Measurements from ENCODE around the gene GINS2. TPM values are rescaled to one million over a fixed set of nuclear protein-coding genes. Genes with fewer than 3 reads are reported as not detected.

Gene GINS2
- total RNA-seq, 1 experiment from 2014 or later: 53.3 TPM

DNA sequence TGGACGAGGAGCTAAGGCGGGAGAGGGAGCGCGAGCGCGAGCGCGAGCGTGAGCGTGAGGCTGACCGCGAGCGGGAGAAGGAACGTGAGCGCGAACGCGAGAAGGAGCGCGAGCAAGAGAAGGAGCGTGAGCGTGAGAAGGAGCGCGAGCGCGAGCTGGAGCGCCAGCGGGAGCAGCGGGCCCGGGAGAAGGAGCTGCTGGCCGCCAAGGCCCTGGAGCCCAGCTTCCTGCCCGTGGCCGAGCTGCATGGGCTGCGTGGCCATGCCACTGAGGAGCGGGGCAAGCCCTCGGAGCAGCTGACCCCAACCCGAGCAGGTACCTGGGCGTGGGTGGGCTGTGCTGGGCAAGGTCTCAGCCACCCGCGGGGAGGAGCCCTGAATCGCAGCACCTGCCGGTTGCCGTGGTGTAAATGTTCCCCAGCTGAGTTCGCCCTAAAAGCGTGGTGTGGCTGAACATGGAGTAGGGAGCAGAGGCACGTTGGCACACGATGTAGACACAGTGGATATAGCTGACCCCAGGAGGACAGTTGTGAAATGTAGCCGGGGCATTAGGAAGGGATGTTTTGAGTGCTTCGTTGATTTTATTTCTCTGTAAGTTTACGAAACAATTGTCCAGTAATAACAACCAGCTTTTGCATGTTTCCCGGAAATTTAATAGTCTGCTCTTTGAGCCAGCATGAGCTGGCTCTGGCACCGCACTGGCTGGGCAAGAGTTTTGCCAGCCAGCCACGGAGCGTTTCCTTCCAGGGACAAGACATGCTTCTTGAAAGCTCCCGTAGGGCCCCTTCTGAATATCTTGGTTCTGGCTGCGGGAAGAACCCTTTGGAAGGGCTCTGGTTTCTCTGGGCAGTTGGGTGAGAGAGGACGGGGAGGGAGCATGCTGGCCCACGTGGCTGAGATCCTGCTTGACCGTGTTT is 32.1 kb downstream of the GINS2 start:
- peaks cover 4% of the 10 kb centered on the region; the same call in 1 of the 2 replicates for H4K20me1 ChIP-seq (ENCODE audit: insufficient read depth)
- peaks cover 4% of the 10 kb centered on the region; the same call in 1 of the 2 replicates for H3K79me2 ChIP-seq (ENCODE audit: insufficient read depth, low read length)
- H3K4me1 ChIP-seq (ENCODE audit: control insufficient read depth in 1 of 2, insufficient read depth in 2 of 2, low read length in 2 of 2): peaks cover 2 to 27% of the 10 kb centered on the region in 2 experiments; a peak in 3 of 4 replicates
- no peak overlapping the region for H2AFZ ChIP-seq (ENCODE audit: low read depth, low read length, poor library complexity, severe bottlenecking)
- no peak for ATAC-seq
- BruUV-seq (replicated peaks): no TSS peak
- intact Hi-C loops (cut with micrococcal nuclease): loop anchor here (5.0 kb wide), 1 partner anchor 61 kb away; no protein-coding TSS in a partner anchor
- RAD21 ChIA-PET (ENCODE audit: low non-redundant PET in 1 of 2, low total read pairs in 2 of 2, uncharacterized antibody in 2 of 2, unreplicated experiment in 2 of 2): no interaction called here
- H3K9me2 ChIP-seq (ENCODE audit: insufficient read depth): no peaks in the 10 kb centered on the region
- no peak overlapping the region for H3K9ac ChIP-seq (ENCODE audit: low read length)
- H3K27me3 ChIP-seq (ENCODE audit: insufficient read depth, low read length): no peaks in the 10 kb centered on the region
- H3K36me3 ChIP-seq (ENCODE audit: control insufficient read depth in 1 of 2, insufficient read depth in 2 of 2, low read length in 2 of 2): peaks cover 34 to 50% of the 10 kb centered on the region in 2 experiments
- H3K4me2 ChIP-seq (ENCODE audit: low read length): no peak overlapping the region
- no peak for TF ChIP-seq REST (IDR thresholded peaks at IDR 0.05; ENCODE audit: low read depth)
- no peak for TF ChIP-seq FOSL1 (IDR thresholded peaks at IDR 0.05; ENCODE audit: low read depth)
- no peak overlapping the region; the same call in 1 of the 2 replicates for H3K27ac ChIP-seq (ENCODE audit: low read depth, low read length)
- no peak for DNase-seq (ENCODE audit: low read depth, low spot score)
- POLR2A ChIA-PET: no interaction called here
- CTCF ChIA-PET: interaction anchor here (1.2 kb wide), 1 partner anchor 45 kb away, joined by 3 read pairs; no protein-coding TSS in a partner anchor
- H3K4me3 ChIP-seq (replicated peaks in 1 of 2; ENCODE audit: low read depth in 1 of 2, low read length in 2 of 2): no peak overlapping the region
- no peaks in the 10 kb centered on the region for H3K9me3 ChIP-seq (ENCODE audit: control insufficient read depth in 1 of 2, insufficient read depth in 1 of 2, low read depth in 1 of 2, low read length in 2 of 2)
